SJCRH30 (cell line): ENCODE measurements around the gene PIGT. TPM values are rescaled to one million over a fixed set of nuclear protein-coding genes. Genes with fewer than 3 reads are reported as not detected.
"Not testable (repeated sequence)": the region's sequence is repeated elsewhere in the genome, so short reads cannot be mapped to it uniquely, and the experiment has no call there.

Source experiments
- DNase-seq, 2 experiments: peaks; one replicate each; pipeline ENCODE4 v3.0.0-alpha.2; 2015 to 2020
- H3K27ac ChIP-seq: fragments of 250-450 bp; sonication (Bioruptor Pico); 2 replicates; pipeline ENCODE4 v1.5.1; 2020; ENCODE audit warnings: mild to moderate bottlenecking, moderate library complexity
- H3K27me3 ChIP-seq: fragments of 250-450 bp; sonication (Bioruptor Pico); 2 replicates; pipeline ENCODE4 v1.5.1; 2020; ENCODE audit warnings: mild to moderate bottlenecking, moderate library complexity
- H3K36me3 ChIP-seq: fragments of 250-450 bp; sonication (Bioruptor Pico); 2 replicates; pipeline ENCODE4 v1.5.1; 2020; ENCODE audit warnings: mild to moderate bottlenecking, moderate library complexity
- H3K4me1 ChIP-seq: fragments of 250-450 bp; sonication (Bioruptor Pico); 2 replicates; pipeline ENCODE4 v1.5.1; 2020; ENCODE audit warnings: mild to moderate bottlenecking, moderate library complexity
- H3K4me3 ChIP-seq: fragments of 250-450 bp; sonication (Bioruptor Pico); 2 replicates; pipeline ENCODE4 v1.5.1; 2020; ENCODE audit warnings: mild to moderate bottlenecking, moderate library complexity
- H3K9me3 ChIP-seq: fragments of 250-450 bp; sonication (Bioruptor Pico); replicated peaks from 2 replicates; pipeline ENCODE4 v1.5.1; 2020; ENCODE audit warnings: mild to moderate bottlenecking, moderate library complexity
- total RNA-seq: library from RNA; depleted of rRNA; stranded (reverse); fragments of >200 nt; shearing (Covaris generic); gene quantifications from 2 replicates; pipeline ENCODE4 v1.2.3, GENCODE V29; 2014; rRNA removed

The PIGT gene
- total RNA-seq, 1 experiment from 2014 or later: 110 TPM

DNA sequence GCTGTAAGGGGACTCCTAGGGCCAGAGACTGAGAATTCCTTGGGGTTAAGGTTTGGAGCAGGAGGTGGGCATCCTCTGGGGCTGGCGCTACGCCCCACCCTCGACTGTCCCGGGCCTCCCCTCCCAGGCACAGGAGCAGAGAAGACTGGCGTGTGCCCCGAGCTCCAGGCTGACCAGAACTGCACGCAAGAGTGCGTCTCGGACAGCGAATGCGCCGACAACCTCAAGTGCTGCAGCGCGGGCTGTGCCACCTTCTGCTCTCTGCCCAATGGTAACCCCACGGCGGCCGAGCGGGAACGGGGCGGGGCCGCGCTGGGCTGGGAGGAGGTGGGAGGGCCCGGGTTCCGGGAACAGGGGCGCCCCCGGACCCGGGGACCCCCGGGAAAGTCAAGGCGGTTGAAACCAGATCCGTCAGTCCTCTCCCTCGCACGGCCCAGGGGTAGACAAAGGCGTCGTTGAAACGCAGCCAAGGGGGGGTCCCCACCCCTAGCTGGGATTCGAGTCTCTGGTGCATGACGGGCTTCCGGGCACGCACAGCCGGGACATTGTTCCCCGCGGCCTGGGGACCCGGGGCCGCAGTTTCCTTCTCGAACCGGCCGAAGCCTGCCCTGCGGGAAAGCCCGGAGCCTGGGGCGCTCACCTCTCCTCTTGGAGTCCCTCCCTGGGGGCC is 54.5 kb downstream of the PIGT start:
- Histone ChIP-seq H3K36me3 (no peaks in the 10 kb centered on the region), H3K4me3 (peak overlapping the region; percentile 63), H3K27me3 (peaks cover 6% of the 10 kb centered on the region), H3K27ac (peak overlapping the region; percentile 30), H3K9me3 (no peaks in the 10 kb centered on the region), H3K4me1 (peaks cover 3% of the 10 kb centered on the region; the same call in 1 of the 2 replicates)
- DNase-seq: peak; percentile 71 to 80

DNA sequence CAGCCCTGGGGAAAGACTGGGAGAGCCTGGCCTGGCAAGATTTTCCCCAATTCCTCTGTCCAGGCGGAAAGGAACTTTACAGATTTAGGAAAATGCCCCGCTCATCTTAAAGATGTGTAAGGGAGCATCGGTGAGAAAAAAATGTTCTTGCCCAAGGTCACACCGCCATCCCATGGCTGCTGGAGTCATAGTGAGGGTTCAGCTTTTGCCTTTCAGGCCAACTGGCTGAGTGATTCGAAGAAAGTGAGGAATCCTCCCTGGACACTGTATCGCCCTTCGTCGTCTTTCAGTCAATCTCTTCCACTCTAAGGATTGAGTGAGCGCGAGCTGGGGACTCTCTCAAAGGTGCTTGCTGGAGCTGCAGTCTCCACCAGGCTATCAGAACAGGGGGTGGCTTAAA is 55.0 kb downstream of the PIGT start:
- no peaks in the 10 kb centered on the region for H3K9me3 ChIP-seq
- peak overlapping the region; percentile 63 for H3K4me3 ChIP-seq
- H3K36me3 ChIP-seq: no peaks in the 10 kb centered on the region
- DNase-seq: peak in 1 of 2 experiments; percentile 56
- H3K27ac ChIP-seq: peak overlapping the region; percentile 30
- peaks cover 6% of the 10 kb centered on the region for H3K27me3 ChIP-seq
- H3K4me1 ChIP-seq: peaks cover 3% of the 10 kb centered on the region; the same call in 1 of the 2 replicates

DNA sequence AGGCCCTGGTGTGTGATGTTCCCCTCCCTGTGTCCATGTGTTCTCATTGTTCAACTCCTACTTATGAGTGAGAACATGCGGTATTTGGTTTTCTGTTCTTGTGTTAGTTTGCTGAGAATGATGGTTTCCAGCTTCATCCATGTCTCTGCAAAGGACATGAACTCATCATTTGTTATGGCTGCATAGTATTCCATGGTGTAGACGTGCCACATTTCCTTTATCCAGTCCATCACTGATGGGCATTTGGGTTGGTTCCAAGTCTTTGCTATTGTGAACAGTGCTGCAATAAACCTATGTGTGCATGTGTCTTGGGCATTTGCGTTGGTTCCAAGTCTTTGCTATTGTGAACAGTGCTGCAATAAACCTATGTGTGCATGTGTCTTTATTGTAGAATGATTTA is 56.3 kb downstream of the PIGT start:
- H3K27me3 ChIP-seq, H3K4me1 ChIP-seq, H3K4me3 ChIP-seq, H3K36me3 ChIP-seq, DNase-seq, H3K27ac ChIP-seq, H3K9me3 ChIP-seq: not testable (repeated sequence)

Other genes with a start within 250 kb of the PIGT start
- not detected in 2 replicates for gene PI3, start 241.2 kb upstream of the PIGT start, total RNA-seq
- not detected in 2 replicates for gene SEMG1, start 209.1 kb upstream of the PIGT start, total RNA-seq
- gene SEMG2, start 194.8 kb upstream of the PIGT start, total RNA-seq: not detected in 2 replicates
- not detected in 2 replicates for gene SLPI, start 161.6 kb upstream of the PIGT start, total RNA-seq
- not detected in 2 replicates for gene RBPJL, start 109.3 kb upstream of the PIGT start, total RNA-seq
- gene MATN4, start 107.8 kb upstream of the PIGT start, total RNA-seq: 0.18 TPM in 1 of 2 replicates, not detected in the other
- 47.4 and 48.7 TPM in 2 replicates for gene SDC4, start 67.7 kb upstream of the PIGT start, total RNA-seq
- 24.2 and 27.8 TPM in 2 replicates for gene SYS1, start 53.0 kb upstream of the PIGT start, total RNA-seq
- gene TP53TG5, start 37.8 kb upstream of the PIGT start, total RNA-seq: not detected in 2 replicates
- gene DBNDD2, start 7.9 kb upstream of the PIGT start, total RNA-seq: 5.2 and 8.1 TPM in 2 replicates
- 5.0 and 6.6 TPM in 2 replicates for gene WFDC2, start 53.6 kb downstream of the PIGT start, total RNA-seq
- not detected in 2 replicates for gene SPINT3, start 99.5 kb downstream of the PIGT start, total RNA-seq
- not detected in 2 replicates for gene WFDC6, start 123.3 kb downstream of the PIGT start, total RNA-seq
- gene EPPIN, start 131.3 kb downstream of the PIGT start, total RNA-seq: not detected in 2 replicates
- not detected in 2 replicates for gene WFDC8, start 163.1 kb downstream of the PIGT start, total RNA-seq
- not detected in 2 replicates for gene WFDC10A, start 213.6 kb downstream of the PIGT start, total RNA-seq
- gene WFDC9, start 215.1 kb downstream of the PIGT start, total RNA-seq: not detected in 2 replicates